H9 (cell line): ENCODE results near the gene IGF1R. TPM values are rescaled to one million over a fixed set of nuclear protein-coding genes. Genes with fewer than 3 reads are reported as not detected.

ENCODE experiments used
- DNase-seq: peaks from one replicate; pipeline ENCODE4 v3.0.0-alpha.2; 2017
- H2AFZ ChIP-seq: one replicate; pipeline ENCODE4 v1.6.1; 2013; ENCODE audit warnings: mild to moderate bottlenecking, low read length, control low read depth, moderate library complexity
- H2AK5ac ChIP-seq: 2 replicates; pipeline ENCODE4 v1.6.1; 2013; ENCODE audit warnings: low read length, control low read depth, mixed read lengths; ENCODE audit not compliant: insufficient read length
- H2BK120ac ChIP-seq: one replicate; pipeline ENCODE4 v1.6.1; 2013; ENCODE audit warnings: low read depth, mild to moderate bottlenecking, low read length, control low read depth, inconsistent platforms; ENCODE audit not compliant: poor library complexity, severe bottlenecking
- H2BK12ac ChIP-seq: 2 replicates; pipeline ENCODE4 v1.6.1; 2013; ENCODE audit warnings: low read length, control low read depth, mixed read lengths, low read depth; ENCODE audit not compliant: insufficient read length
- H2BK15ac ChIP-seq: 2 replicates; pipeline ENCODE4 v1.6.1; 2013; ENCODE audit warnings: low read depth, low read length, control low read depth
- H2BK20ac ChIP-seq: one replicate; pipeline ENCODE4 v1.6.1; 2013; ENCODE audit warnings: low read depth, mild to moderate bottlenecking, low read length, control low read depth, inconsistent platforms; ENCODE audit not compliant: poor library complexity, severe bottlenecking
- H2BK5ac ChIP-seq: 2 replicates; pipeline ENCODE4 v1.6.1; 2013; ENCODE audit warnings: low read length, control low read depth, mixed read lengths; ENCODE audit not compliant: insufficient read length
- H3K14ac ChIP-seq: 2 replicates; pipeline ENCODE4 v1.6.1; 2013; ENCODE audit warnings: low read length, control low read depth; ENCODE audit not compliant: insufficient read depth
- H3K18ac ChIP-seq: 2 replicates; pipeline ENCODE4 v1.6.1; 2013; ENCODE audit warnings: low read depth, mild to moderate bottlenecking, mixed read lengths, low read length, control low read depth; ENCODE audit not compliant: insufficient read length
- H3K23ac ChIP-seq: 2 replicates; pipeline ENCODE4 v1.6.1; 2013; ENCODE audit warnings: low read length, control low read depth, mixed read lengths, low read depth; ENCODE audit not compliant: insufficient read length
- H3K23me2 ChIP-seq: 2 replicates; pipeline ENCODE4 v1.6.1; 2013; ENCODE audit warnings: low read depth, mild to moderate bottlenecking, mixed read lengths, low read length, control low read depth; ENCODE audit not compliant: insufficient read length, poor library complexity, severe bottlenecking
- H3K27ac ChIP-seq: 2 replicates; pipeline ENCODE4 v1.5.1; 2013; ENCODE audit warnings: low read length, control low read depth, mixed read lengths, low read depth; ENCODE audit not compliant: insufficient read length
- H3K27me3 ChIP-seq: 2 replicates; pipeline ENCODE4 v1.6.1; 2013; ENCODE audit warnings: low read length, control low read depth, inconsistent platforms; ENCODE audit not compliant: insufficient read depth
- H3K4ac ChIP-seq: 2 replicates; pipeline ENCODE4 v1.6.1; 2013; ENCODE audit warnings: low read depth, mild to moderate bottlenecking, control low read depth, inconsistent platforms, low read length, moderate library complexity
- H3K4me1 ChIP-seq: 2 replicates; pipeline ENCODE4 v1.6.1; 2013; ENCODE audit warnings: low read length, control low read depth, inconsistent platforms; ENCODE audit not compliant: insufficient read depth
- H3K4me2 ChIP-seq: 2 replicates; pipeline ENCODE4 v1.6.1; 2013; ENCODE audit warnings: low read length, control low read depth, mixed read lengths; ENCODE audit not compliant: insufficient read length, insufficient read depth
- H3K56ac ChIP-seq: 2 replicates; pipeline ENCODE4 v1.6.1; 2013; ENCODE audit warnings: low read depth, mild to moderate bottlenecking, mixed read lengths, low read length, control low read depth; ENCODE audit not compliant: insufficient read length
- H3K79me1 ChIP-seq: 2 replicates; pipeline ENCODE4 v1.6.1; 2013; ENCODE audit warnings: low read depth, mild to moderate bottlenecking, moderate library complexity, low read length, control low read depth, inconsistent platforms; ENCODE audit not compliant: insufficient read depth, poor library complexity, severe bottlenecking
- H3K79me2 ChIP-seq: 2 replicates; pipeline ENCODE4 v1.6.1; 2013; ENCODE audit warnings: low read length, control low read depth, inconsistent platforms; ENCODE audit not compliant: insufficient read depth
- H3K9ac ChIP-seq: 2 replicates; pipeline ENCODE4 v1.6.1; 2013; ENCODE audit warnings: low read length, control low read depth, mixed read lengths; ENCODE audit not compliant: insufficient read length; ENCODE audit errors: extremely low read depth
- H3K9me3 ChIP-seq: one replicate; pipeline ENCODE4 v1.6.1; 2013; ENCODE audit warnings: low read depth, low read length, inconsistent platforms; ENCODE audit not compliant: control insufficient read depth
- H3T11ph ChIP-seq: one replicate; pipeline ENCODE4 v1.6.1; 2013; ENCODE audit warnings: mild to moderate bottlenecking, low read length, control low read depth, inconsistent platforms
- H4K20me1 ChIP-seq: one replicate; pipeline ENCODE4 v1.6.1; 2013; ENCODE audit not compliant: control insufficient read depth, insufficient read length, insufficient read depth
- H4K5ac ChIP-seq: 2 replicates; pipeline ENCODE4 v1.6.1; 2013; ENCODE audit warnings: low read depth, mild to moderate bottlenecking, mixed read lengths, low read length, control low read depth; ENCODE audit not compliant: insufficient read length
- H4K8ac ChIP-seq: replicated peaks from 2 replicates; pipeline ENCODE4 v1.6.1; 2013; ENCODE audit warnings: low read length, control low read depth, mixed read lengths, low read depth; ENCODE audit not compliant: insufficient read length
- H4K91ac ChIP-seq: 2 replicates; pipeline ENCODE4 v1.6.1; 2013; ENCODE audit warnings: low read depth, mild to moderate bottlenecking, moderate library complexity, mixed read lengths, low read length, control low read depth; ENCODE audit not compliant: insufficient read length
- H3K27ac Mint-ChIP-seq, 3 experiments: 2 replicates in 2 of 3; 3 replicates in 1 of 3; pipeline ENCODE4 v1.8.0; 2020 to 2021; ENCODE audit warnings: mixed read lengths in 3 of 3, mild to moderate bottlenecking in 1 of 3, moderate library complexity in 1 of 3
- H3K27me3 Mint-ChIP-seq: 2 replicates; pipeline ENCODE4 v1.8.0; 2021; ENCODE audit warnings: low read depth, mild to moderate bottlenecking, moderate library complexity, mixed read lengths
- H3K36me3 Mint-ChIP-seq, 3 experiments: 2 replicates in 2 of 3; 3 replicates in 1 of 3; pipeline ENCODE4 v1.8.0; 2020 to 2021; ENCODE audit warnings: low read depth in 3 of 3, mixed read lengths in 3 of 3; ENCODE audit not compliant: insufficient read depth in 1 of 3
- H3K4me1 Mint-ChIP-seq, 2 experiments: 2 replicates each; pipeline ENCODE4 v1.8.0; 2020; ENCODE audit warnings: mixed read lengths in 2 of 2
- H3K4me3 Mint-ChIP-seq, 2 experiments: 2 replicates in 1 of 2; 3 replicates in 1 of 2; pipeline ENCODE4 v1.8.0; 2020 to 2021; ENCODE audit warnings: mild to moderate bottlenecking in 2 of 2, mixed read lengths in 2 of 2, moderate library complexity in 1 of 2
- H3K9me3 Mint-ChIP-seq, 2 experiments: 2 replicates in 1 of 2; 3 replicates in 1 of 2; pipeline ENCODE4 v1.8.0; 2020; ENCODE audit warnings: mild to moderate bottlenecking in 2 of 2, mixed read lengths in 2 of 2, moderate library complexity in 1 of 2
- WGBS: extraction: QIAGEN DNeasy Blood & Tissue Kit; methylation state at CpG from one replicate; pipeline ENCODE4 v1.1.7; 2013; ENCODE audit warnings: missing lambda C conversion rate, low lambda C conversion rate, mixed read lengths; ENCODE audit not compliant: insufficient read length; ENCODE audit errors: extremely low coverage; 5-methylcytosine and 5-hydroxymethylcytosine counted together
- total RNA-seq: library from RNA; stranded (reverse); gene quantifications from 2 replicates; pipeline ENCODE4 v1.2.1, GENCODE V29; 2021
- TF ChIP-seq, protein P1 (sequence below): fragments of 200-600 bp; sonication (generic); conservative IDR thresholded peaks from 3 replicates; pipeline ENCODE4 v1.8.0; 2021; ENCODE audit warnings: antibody characterized with exemption, mild to moderate bottlenecking

Gene IGF1R
- total RNA-seq, 1 experiment from 2014 or later: 70.0 TPM

DNA sequence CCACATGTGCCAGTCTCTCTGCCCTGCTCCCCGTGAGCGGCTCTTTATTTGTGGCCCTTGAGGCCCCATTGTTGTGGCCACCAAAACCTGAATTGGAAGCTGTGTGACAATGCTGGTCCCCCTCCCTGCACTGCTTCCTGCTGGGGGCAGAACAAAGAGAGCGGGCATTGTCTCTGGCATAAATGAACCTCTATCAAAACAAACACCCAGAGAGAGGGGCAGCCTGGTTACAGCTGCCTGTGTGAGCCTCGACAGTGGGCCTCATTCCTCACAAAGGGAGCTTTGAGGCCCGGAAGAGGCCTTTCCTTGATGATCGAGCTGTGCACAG, 152.9 kb downstream of the IGF1R start:
- H3K4me1 Mint-ChIP-seq: peaks cover 78 to 80% of the 10 kb centered on the region in 2 experiments
- H3K18ac ChIP-seq: peak overlapping the region; percentile 87
- H3K9me3 Mint-ChIP-seq: no peaks in the 10 kb centered on the region; a peak in 1 of 5 replicates
- no peaks in the 10 kb centered on the region for H3K9me3 ChIP-seq
- no peak overlapping the region for H3K56ac ChIP-seq
- H3K79me1 ChIP-seq: no peaks in the 10 kb centered on the region
- peak overlapping the region; percentile 58 to 78 for H3K4me3 Mint-ChIP-seq
- H2AFZ ChIP-seq: no peak overlapping the region
- peak overlapping the region; percentile 77 for H3K27ac ChIP-seq
- H3K23ac ChIP-seq: no peak overlapping the region
- no peaks in the 10 kb centered on the region for H3K27me3 ChIP-seq
- TF ChIP-seq, protein P1, sequence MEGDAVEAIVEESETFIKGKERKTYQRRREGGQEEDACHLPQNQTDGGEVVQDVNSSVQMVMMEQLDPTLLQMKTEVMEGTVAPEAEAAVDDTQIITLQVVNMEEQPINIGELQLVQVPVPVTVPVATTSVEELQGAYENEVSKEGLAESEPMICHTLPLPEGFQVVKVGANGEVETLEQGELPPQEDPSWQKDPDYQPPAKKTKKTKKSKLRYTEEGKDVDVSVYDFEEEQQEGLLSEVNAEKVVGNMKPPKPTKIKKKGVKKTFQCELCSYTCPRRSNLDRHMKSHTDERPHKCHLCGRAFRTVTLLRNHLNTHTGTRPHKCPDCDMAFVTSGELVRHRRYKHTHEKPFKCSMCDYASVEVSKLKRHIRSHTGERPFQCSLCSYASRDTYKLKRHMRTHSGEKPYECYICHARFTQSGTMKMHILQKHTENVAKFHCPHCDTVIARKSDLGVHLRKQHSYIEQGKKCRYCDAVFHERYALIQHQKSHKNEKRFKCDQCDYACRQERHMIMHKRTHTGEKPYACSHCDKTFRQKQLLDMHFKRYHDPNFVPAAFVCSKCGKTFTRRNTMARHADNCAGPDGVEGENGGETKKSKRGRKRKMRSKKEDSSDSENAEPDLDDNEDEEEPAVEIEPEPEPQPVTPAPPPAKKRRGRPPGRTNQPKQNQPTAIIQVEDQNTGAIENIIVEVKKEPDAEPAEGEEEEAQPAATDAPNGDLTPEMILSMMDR: no peak
- no peak overlapping the region for H4K91ac ChIP-seq
- peak overlapping the region; percentile 21 for H3T11ph ChIP-seq
- DNase-seq: peak; percentile 59
- H2BK20ac ChIP-seq: no peak overlapping the region
- H3K27ac Mint-ChIP-seq: peak overlapping the region; percentile 99
- peak overlapping the region; percentile 12 for H3K9ac ChIP-seq
- WGBS: no CpG with 5 or more reads among the region's 6 CpGs
- no peak overlapping the region for H2BK15ac ChIP-seq
- H4K20me1 ChIP-seq: no peaks in the 10 kb centered on the region
- peaks cover 0 to 4% (median 0%) of the 10 kb centered on the region in 3 experiments; a peak in 2 of 7 replicates for H3K36me3 Mint-ChIP-seq
- peak overlapping the region; percentile 87 for H2BK120ac ChIP-seq
- H2AK5ac ChIP-seq: no peak overlapping the region
- H3K27me3 Mint-ChIP-seq: peaks cover 1% of the 10 kb centered on the region; the same call in 1 of the 2 replicates
- peak overlapping the region; percentile 60 for H3K4me2 ChIP-seq
- H3K23me2 ChIP-seq: peaks cover 8% of the 10 kb centered on the region
- H3K14ac ChIP-seq: peak overlapping the region; percentile 85; the same call in 1 of the 2 replicates
- H2BK5ac ChIP-seq: no peak overlapping the region
- H3K79me2 ChIP-seq: peaks cover 48% of the 10 kb centered on the region; the same call in 1 of the 2 replicates
- no peak overlapping the region for H3K4ac ChIP-seq
- H2BK12ac ChIP-seq: peak overlapping the region; percentile 80
- H4K5ac ChIP-seq: no peak overlapping the region
- no peak overlapping the region for H4K8ac ChIP-seq
- H3K4me1 ChIP-seq: peaks cover 24% of the 10 kb centered on the region
